Measurements from ENCODE around the gene WAS. TPM values are rescaled to one million over a fixed set of nuclear protein-coding genes. Genes with fewer than 3 reads are reported as not detected.
A peak's percentile ranks its signal among the peaks of the same experiment; 100 is the strongest.

The WAS gene
- total RNA-seq, 2 donors from 2014 or later = 3.0 to 4.9 TPM

GRCh38 chrX:48736303-48736702 lies 52.7 kb downstream of the WAS start:
- H3K9ac ChIP-seq (ENCODE audit: low read depth in 2 of 2, low read length in 2 of 2) = no peak overlapping the region
- intact Hi-C loops (cut with DNase I) = no loop called here
- no peaks in the 10 kb centered on the region for H3K27me3 ChIP-seq
- no peaks in the 10 kb centered on the region for H3K4me1 ChIP-seq
- no peak for TF ChIP-seq CTCF (IDR thresholded peaks at IDR 0.05)
- H3K27ac ChIP-seq = no peak overlapping the region
- H3K9me3 ChIP-seq = no peaks in the 10 kb centered on the region
- H3K4me3 ChIP-seq = no peak overlapping the region
- no peak for DNase-seq
- no peaks in the 10 kb centered on the region for H3K36me3 ChIP-seq

- Histone ChIP-seq H3K4me1 (no peaks in the 10 kb centered on the region), H3K27me3 (no peaks in the 10 kb centered on the region), H3K4me3 (no peak overlapping the region), H3K9ac (ENCODE audit: low read depth in 2 of 2, low read length in 2 of 2) (no peak overlapping the region), H3K27ac (no peak overlapping the region), H3K36me3 (no peaks in the 10 kb centered on the region), H3K9me3 (no peaks in the 10 kb centered on the region)
- intact Hi-C loops (cut with DNase I) = no loop called here
- DNase-seq = no peak
- TF ChIP-seq CTCF (IDR thresholded peaks at IDR 0.05) = no peak
Measured at GRCh38 chrX:48736878-48737212, 53.2 kb downstream of the WAS start.

- no peaks in the 10 kb centered on the region for H3K27me3 ChIP-seq
- H3K4me1 ChIP-seq = no peaks in the 10 kb centered on the region
Measured at GRCh38 chrX:48737213-48737938, 53.8 kb downstream of the WAS start.

GRCh38 chrX:48737940-48738339 lies 54.3 kb downstream of the WAS start:
- Histone ChIP-seq H3K9me3 (no peaks in the 10 kb centered on the region), H3K27me3 (no peaks in the 10 kb centered on the region), H3K4me3 (peak overlapping the region; percentile 38), H3K36me3 (no peaks in the 10 kb centered on the region), H3K4me1 (no peaks in the 10 kb centered on the region), H3K9ac (ENCODE audit: low read depth in 2 of 2, low read length in 2 of 2) (peak overlapping the region; percentile 70 to 77), H3K27ac (peak overlapping the region; percentile 90)
- intact Hi-C loops (cut with DNase I) = no loop called here
- DNase-seq = no peak
- no peak for TF ChIP-seq CTCF (IDR thresholded peaks at IDR 0.05)

More at GRCh38 chrX:48737213-48737938, 53.8 kb downstream of the WAS start:
- H3K9me3 ChIP-seq = no peaks in the 10 kb centered on the region
- intact Hi-C loops (cut with DNase I) = no loop called here
- peak overlapping the region; percentile 70 to 77 for H3K9ac ChIP-seq (ENCODE audit: low read depth in 2 of 2, low read length in 2 of 2)
- peak; percentile 90 for DNase-seq
- peak overlapping the region; percentile 38 for H3K4me3 ChIP-seq
- no peak for TF ChIP-seq CTCF (IDR thresholded peaks at IDR 0.05)
- H3K27ac ChIP-seq = peak overlapping the region; percentile 90
- H3K36me3 ChIP-seq = no peaks in the 10 kb centered on the region

Other genes starting within 250 kb of the WAS start
- gene SLC38A5, start 213.5 kb upstream of the WAS start, total RNA-seq = 10 to 100 TPM; 18.8 to 89.3 TPM
- 10 to 100 TPM; 18.0 to 38.7 TPM for gene FTSJ1, start 207.6 kb upstream of the WAS start, total RNA-seq
- 1 to 10 TPM; 3.6 to 5.3 TPM for gene PORCN, start 174.8 kb upstream of the WAS start, total RNA-seq
- 100 to 1,000 TPM; 225 to 271 TPM for gene EBP, start 162.0 kb upstream of the WAS start, total RNA-seq
- 10 to 100 TPM in 1 of 2 donors, 1 to 10 TPM in 1; 8.1 to 11.6 TPM for gene TBC1D25, start 144.1 kb upstream of the WAS start, total RNA-seq
- 100 to 1,000 TPM in 1 of 2 donors, 10 to 100 TPM in 1; 92.1 to 175 TPM for gene RBM3, start 109.3 kb upstream of the WAS start, total RNA-seq
- gene WDR13, start 86.3 kb upstream of the WAS start, total RNA-seq = 100 to 1,000 TPM in 1 of 2 donors, 10 to 100 TPM in 1; 90.4 to 121 TPM
- gene SUV39H1, start 12.9 kb downstream of the WAS start, total RNA-seq = 10 to 100 TPM in 1 of 2 donors, 1 to 10 TPM in 1; 4.8 to 16.8 TPM
- gene GLOD5, start 77.9 kb downstream of the WAS start, total RNA-seq = 1 to 10 TPM; 4.0 to 9.0 TPM
- gene GATA1, start 102.8 kb downstream of the WAS start, total RNA-seq = under 1 TPM in 1 of 2 donors, not detected in 1; 0.77 TPM
- gene HDAC6, start 118.3 kb downstream of the WAS start, total RNA-seq = 10 to 100 TPM; 66.2 to 71.5 TPM
- under 1 TPM in 1 of 2 donors, not detected in 1; 0.32 TPM for gene ERAS, start 142.7 kb downstream of the WAS start, total RNA-seq
- 10 to 100 TPM in 1 of 2 donors, 1 to 10 TPM in 1; 6.0 to 10.1 TPM for gene PCSK1N, start 151.8 kb downstream of the WAS start, total RNA-seq
- 10 to 100 TPM; 48.8 to 91.0 TPM for gene TIMM17B, start 214.0 kb downstream of the WAS start, total RNA-seq
- gene PQBP1, start 214.1 kb downstream of the WAS start, total RNA-seq = 10 to 100 TPM; 68.1 to 76.3 TPM
- gene SLC35A2, start 227.8 kb downstream of the WAS start, total RNA-seq = 10 to 100 TPM; 57.8 to 83.1 TPM
- gene PIM2, start 235.2 kb downstream of the WAS start, total RNA-seq = 10 to 100 TPM; 14.3 to 18.8 TPM